Loucy (cell line): ENCODE data around the gene LGALS3.
"Not testable (repeated sequence)": the region's sequence is repeated elsewhere in the genome, so short reads cannot be mapped to it uniquely, and the experiment has no call there.

Source experiments
- H2AFZ ChIP-seq: fragments of 200-600 bp; sonication (generic); 2 replicates; pipeline ENCODE4 v1.6.0; 2016; ENCODE audit warnings: antibody characterized with exemption, mild to moderate bottlenecking, low read length, moderate library complexity
- H3F3A ChIP-seq: fragments of 200-600 bp; 2 replicates; pipeline ENCODE4 v1.6.0; 2016; ENCODE audit warnings: antibody characterized with exemption, low read depth, mild to moderate bottlenecking
- H3K27me3 ChIP-seq: fragments of 200-600 bp; sonication (generic); 2 replicates; pipeline ENCODE4 v1.6.1; 2014; ENCODE audit warnings: low read length, mild to moderate bottlenecking; ENCODE audit not compliant: insufficient read depth, poor library complexity, severe bottlenecking
- H3K36me3 ChIP-seq: fragments of 200-600 bp; sonication (generic); 2 replicates; pipeline ENCODE4 v1.6.1; 2016; ENCODE audit warnings: low read length; ENCODE audit not compliant: insufficient read depth
- H3K4me1 ChIP-seq: fragments of 200-600 bp; sonication (generic); 2 replicates; pipeline ENCODE4 v1.5.1; 2014; ENCODE audit warnings: low read length, mild to moderate bottlenecking; ENCODE audit not compliant: insufficient read depth, poor library complexity, severe bottlenecking
- H3K4me2 ChIP-seq: fragments of 200-600 bp; sonication (generic); 2 replicates; pipeline ENCODE4 v1.6.0; 2014; ENCODE audit warnings: antibody characterized with exemption, low read length, low read depth, mild to moderate bottlenecking; ENCODE audit not compliant: poor library complexity, severe bottlenecking
- H3K4me3 ChIP-seq: fragments of 200-600 bp; sonication (generic); 2 replicates; pipeline ENCODE4 v1.5.1; 2014; ENCODE audit warnings: low read length, mild to moderate bottlenecking, mixed read lengths; ENCODE audit not compliant: poor library complexity, severe bottlenecking
- H3K79me2 ChIP-seq: fragments of 200-600 bp; sonication (generic); 2 replicates; pipeline ENCODE4 v1.6.1; 2014; ENCODE audit warnings: low read length; ENCODE audit not compliant: insufficient read depth
- H3K9ac ChIP-seq: fragments of 200-600 bp; sonication (generic); 2 replicates; pipeline ENCODE4 v1.6.0; 2014; ENCODE audit warnings: mild to moderate bottlenecking, low read depth, low read length, moderate library complexity; ENCODE audit not compliant: poor library complexity, severe bottlenecking
- H3K9me2 ChIP-seq: fragments of 200-600 bp; sonication (generic); replicated peaks from 2 replicates; pipeline ENCODE4 v1.6.1; 2016; ENCODE audit warnings: low read depth, low read length, mixed read lengths
- H3K9me3 ChIP-seq: fragments of 200-600 bp; sonication (generic); 2 replicates; pipeline ENCODE4 v1.6.1; 2014; ENCODE audit warnings: mild to moderate bottlenecking, antibody characterized with exemption, low read length, low read depth; ENCODE audit not compliant: insufficient read depth
- H4K20me1 ChIP-seq: fragments of 200-600 bp; sonication (generic); 2 replicates; pipeline ENCODE4 v1.6.0; 2014; ENCODE audit warnings: antibody characterized with exemption, low read length, mild to moderate bottlenecking; ENCODE audit not compliant: insufficient read depth, poor library complexity, severe bottlenecking
- CTCF ChIP-seq: fragments of 200-600 bp; sonication (generic); conservative IDR thresholded peaks from 2 replicates; pipeline ENCODE4 v1.5.1; 2014; ENCODE audit warnings: mild to moderate bottlenecking, antibody characterized with exemption, low read length
- EZH2phosphoT487 ChIP-seq: fragments of 200-600 bp; IDR thresholded peaks from 2 replicates; pipeline ENCODE4 v1.6.1; 2018; ENCODE audit warnings: antibody characterized with exemption, mild to moderate bottlenecking, moderate library complexity, borderline replicate concordance

Gene LGALS3

GRCh38 chr14:55129086-55129427, at the start of gene LGALS3:
Gene LGALS3, plus strand, starts transcription at chr14:55129252. Its CDS starts 8,122 bp downstream, at chr14:55137374.
- Histone ChIP-seq H2AFZ (no peak within 1 kb of the TSS), H4K20me1 (no peaks in the 10 kb centered on the region), H3F3A (no peaks in the 10 kb centered on the region), H3K4me2 (no peak within 1 kb of the TSS), H3K79me2 (no peaks in the 10 kb centered on the region), H3K9me2 (no peaks in the 10 kb centered on the region), H3K4me3 (no peak within 1 kb of the TSS), H3K9ac (no peak within 1 kb of the TSS), H3K27me3 (no peaks in the 10 kb centered on the region), H3K4me1 (peaks cover 28% of the 10 kb centered on the region), H3K36me3 (no peaks in the 10 kb centered on the region), H3K9me3 (no peaks in the 10 kb centered on the region)
- no peak for TF ChIP-seq CTCF
- no peak for TF ChIP-seq EZH2phosphoT487

GRCh38 chr14:55079961-55080360, 49.1 kb upstream of the LGALS3 start:
- H2AFZ ChIP-seq, H3K79me2 ChIP-seq, H3K36me3 ChIP-seq, H3K9ac ChIP-seq, H3F3A ChIP-seq, H3K4me2 ChIP-seq, H3K4me3 ChIP-seq, H4K20me1 ChIP-seq, H3K9me2 ChIP-seq, H3K9me3 ChIP-seq, H3K27me3 ChIP-seq, H3K4me1 ChIP-seq: not testable (repeated sequence)

- no peaks in the 10 kb centered on the region for H3K9me2 ChIP-seq
- no peak overlapping the region for H3K4me3 ChIP-seq
- TF ChIP-seq EZH2phosphoT487 = no peak
- TF ChIP-seq CTCF = no peak
- H3K9ac ChIP-seq = no peak overlapping the region
- no peaks in the 10 kb centered on the region for H3K27me3 ChIP-seq
- H3K36me3 ChIP-seq = no peaks in the 10 kb centered on the region
- no peaks in the 10 kb centered on the region for H4K20me1 ChIP-seq
- H3F3A ChIP-seq = no peaks in the 10 kb centered on the region
- no peaks in the 10 kb centered on the region for H3K4me1 ChIP-seq
- H2AFZ ChIP-seq = no peak overlapping the region
- no peak overlapping the region for H3K4me2 ChIP-seq
- no peaks in the 10 kb centered on the region for H3K9me3 ChIP-seq
- H3K79me2 ChIP-seq = no peaks in the 10 kb centered on the region
These were observed 44.5 kb upstream of the LGALS3 start for GRCh38 chr14:55084401-55085059.

GRCh38 chr14:55085060-55085660, 43.9 kb upstream of the LGALS3 start:
- Histone ChIP-seq H3K9me2 (no peaks in the 10 kb centered on the region), H3K4me2 (no peak overlapping the region), H3K27me3 (no peaks in the 10 kb centered on the region), H3K4me3 (no peak overlapping the region), H3K4me1 (no peaks in the 10 kb centered on the region), H3F3A (no peaks in the 10 kb centered on the region), H2AFZ (no peak overlapping the region), H4K20me1 (no peaks in the 10 kb centered on the region), H3K9ac (no peak overlapping the region), H3K36me3 (no peaks in the 10 kb centered on the region), H3K9me3 (no peaks in the 10 kb centered on the region), H3K79me2 (no peaks in the 10 kb centered on the region)
- TF ChIP-seq CTCF (no peak), EZH2phosphoT487 (no peak)
